ENCODE results near the gene TGM5.

- TF ChIP-seq CTCF (conservative IDR thresholded peaks at IDR 0.05), result no peak
- no peak for TF ChIP-seq ZFX (IDR thresholded peaks at IDR 0.05)
These were observed 23.6 kb downstream of the TGM5 start for GRCh38 chr15:43243020-43243645.
